Smooth muscle cell (in vitro differentiated cells): ENCODE results near the gene DAGLA. TPM values are rescaled to one million over a fixed set of nuclear protein-coding genes. Genes with fewer than 3 reads are reported as not detected.

ENCODE experiments used
- DNase-seq: peaks from one replicate; lab custom pipeline; 2025; ENCODE audit not compliant: unreplicated experiment; lab: John Stamatoyannopoulos, UW
- H2AFZ ChIP-seq: fragments of 200-600 bp; sonication (generic); 2 replicates; pipeline ENCODE4 v1.6.0; 2016; ENCODE audit warnings: antibody characterized with exemption, low read depth, mild to moderate bottlenecking
- H3F3A ChIP-seq: fragments of 200-600 bp; sonication (generic); 2 replicates; pipeline ENCODE4 v1.6.0; 2017; ENCODE audit warnings: antibody characterized with exemption, low read depth
- H3K27ac ChIP-seq: fragments of 200-600 bp; sonication (generic); 2 replicates; pipeline ENCODE4 v1.5.1; 2016; ENCODE audit warnings: low read depth, mild to moderate bottlenecking
- H3K27me3 ChIP-seq: fragments of 200-600 bp; sonication (generic); 2 replicates; pipeline ENCODE4 v1.6.1; 2016; ENCODE audit warnings: low read depth, mild to moderate bottlenecking
- H3K36me3 ChIP-seq: fragments of 200-600 bp; sonication (generic); 2 replicates; pipeline ENCODE4 v1.5.1; 2016; ENCODE audit warnings: low read depth
- H3K4me1 ChIP-seq: fragments of 200-600 bp; sonication (generic); 2 replicates; pipeline ENCODE4 v1.5.1; 2016; ENCODE audit warnings: low read depth
- H3K4me2 ChIP-seq: fragments of 200-600 bp; sonication (generic); 2 replicates; pipeline ENCODE4 v1.6.0; 2016; ENCODE audit warnings: mild to moderate bottlenecking
- H3K4me3 ChIP-seq: fragments of 200-600 bp; sonication (generic); 2 replicates; pipeline ENCODE4 v1.5.1; 2016; ENCODE audit warnings: mild to moderate bottlenecking
- H3K79me2 ChIP-seq: fragments of 200-600 bp; sonication (generic); 2 replicates; pipeline ENCODE4 v1.6.0; 2016; ENCODE audit warnings: low read depth, mild to moderate bottlenecking
- H3K9ac ChIP-seq: fragments of 200-600 bp; sonication (generic); 2 replicates; pipeline ENCODE4 v1.6.0; 2016; ENCODE audit warnings: low read depth
- H3K9me3 ChIP-seq: fragments of 200-600 bp; sonication (generic); replicated peaks from 2 replicates; pipeline ENCODE4 v1.5.1; 2016; ENCODE audit warnings: low read depth
- H4K20me1 ChIP-seq: fragments of 200-600 bp; sonication (generic); 2 replicates; pipeline ENCODE4 v1.6.0; 2016; ENCODE audit warnings: low read depth
- WGBS: methylation state at CpG from one replicate; pipeline ENCODE4 v1.1.7; 2016; ENCODE audit warnings: low lambda C conversion rate; 5-methylcytosine and 5-hydroxymethylcytosine counted together
- microRNA counts: library from miRNA; unstranded; fragments of <30 nt; microRNA quantifications from one replicate; lab custom pipeline; 2016
- polyA plus RNA-seq: library from polyadenylated mRNA; unstranded; fragments of >200 nt; fragmentation: Nextera tagmentation; extraction: Ambion mirVana; gene quantifications from 2 replicates; pipeline ENCODE4 v1.2.1, GENCODE V29; 2016
- total RNA-seq: library from RNA; depleted of rRNA; stranded (reverse); fragments of >200 nt; gene quantifications from 2 replicates; pipeline ENCODE4 v1.2.3, GENCODE V29; 2014
- TF ChIP-seq, protein P1 (sequence below): fragments of 200-600 bp; sonication (generic); IDR thresholded peaks from 2 replicates; pipeline ENCODE4 v1.5.1; 2017; ENCODE audit warnings: borderline replicate concordance, mild to moderate bottlenecking, antibody characterized with exemption; ENCODE audit not compliant: insufficient read depth, poor library complexity, severe bottlenecking

Gene DAGLA
- total and polyA plus RNA-seq, 2 experiments from 2014 or later = 1.3 to 3.9 TPM

DNA sequence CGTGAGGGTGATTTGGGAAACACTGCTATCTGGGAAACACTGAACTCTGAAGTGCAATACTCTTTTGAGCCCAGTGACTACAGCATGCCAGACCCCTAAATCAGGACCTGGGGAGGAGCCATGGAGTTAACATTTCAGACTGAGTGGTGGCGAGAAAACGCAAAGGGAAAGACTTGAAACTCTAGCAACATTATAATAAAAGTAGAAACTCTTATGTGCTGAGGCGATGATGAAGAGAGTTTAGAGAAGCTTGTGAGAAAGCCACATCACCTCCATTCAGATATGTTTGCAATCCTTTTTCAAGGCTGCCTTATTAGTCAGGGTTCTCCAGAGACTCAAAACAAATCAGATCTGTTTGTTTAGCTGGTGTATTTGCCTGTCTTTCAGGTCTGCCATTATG, 114.4 kb downstream of the DAGLA start:
- 98% methylated on average over 4 of the region's 4 CpGs for WGBS
- Histone ChIP-seq H3F3A (peaks cover 14% of the 10 kb centered on the region), H3K9ac (no peak overlapping the region), H3K4me2 (no peak overlapping the region), H3K9me3 (no peaks in the 10 kb centered on the region), H2AFZ (no peak overlapping the region), H3K27me3 (no peaks in the 10 kb centered on the region), H4K20me1 (no peaks in the 10 kb centered on the region), H3K79me2 (peaks cover 39% of the 10 kb centered on the region), H3K36me3 (no peaks in the 10 kb centered on the region), H3K4me1 (peaks cover 16% of the 10 kb centered on the region), H3K27ac (no peak overlapping the region), H3K4me3 (no peak overlapping the region)
- TF ChIP-seq, protein P1, sequence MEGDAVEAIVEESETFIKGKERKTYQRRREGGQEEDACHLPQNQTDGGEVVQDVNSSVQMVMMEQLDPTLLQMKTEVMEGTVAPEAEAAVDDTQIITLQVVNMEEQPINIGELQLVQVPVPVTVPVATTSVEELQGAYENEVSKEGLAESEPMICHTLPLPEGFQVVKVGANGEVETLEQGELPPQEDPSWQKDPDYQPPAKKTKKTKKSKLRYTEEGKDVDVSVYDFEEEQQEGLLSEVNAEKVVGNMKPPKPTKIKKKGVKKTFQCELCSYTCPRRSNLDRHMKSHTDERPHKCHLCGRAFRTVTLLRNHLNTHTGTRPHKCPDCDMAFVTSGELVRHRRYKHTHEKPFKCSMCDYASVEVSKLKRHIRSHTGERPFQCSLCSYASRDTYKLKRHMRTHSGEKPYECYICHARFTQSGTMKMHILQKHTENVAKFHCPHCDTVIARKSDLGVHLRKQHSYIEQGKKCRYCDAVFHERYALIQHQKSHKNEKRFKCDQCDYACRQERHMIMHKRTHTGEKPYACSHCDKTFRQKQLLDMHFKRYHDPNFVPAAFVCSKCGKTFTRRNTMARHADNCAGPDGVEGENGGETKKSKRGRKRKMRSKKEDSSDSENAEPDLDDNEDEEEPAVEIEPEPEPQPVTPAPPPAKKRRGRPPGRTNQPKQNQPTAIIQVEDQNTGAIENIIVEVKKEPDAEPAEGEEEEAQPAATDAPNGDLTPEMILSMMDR = no peak
- DNase-seq = no peak

DNA sequence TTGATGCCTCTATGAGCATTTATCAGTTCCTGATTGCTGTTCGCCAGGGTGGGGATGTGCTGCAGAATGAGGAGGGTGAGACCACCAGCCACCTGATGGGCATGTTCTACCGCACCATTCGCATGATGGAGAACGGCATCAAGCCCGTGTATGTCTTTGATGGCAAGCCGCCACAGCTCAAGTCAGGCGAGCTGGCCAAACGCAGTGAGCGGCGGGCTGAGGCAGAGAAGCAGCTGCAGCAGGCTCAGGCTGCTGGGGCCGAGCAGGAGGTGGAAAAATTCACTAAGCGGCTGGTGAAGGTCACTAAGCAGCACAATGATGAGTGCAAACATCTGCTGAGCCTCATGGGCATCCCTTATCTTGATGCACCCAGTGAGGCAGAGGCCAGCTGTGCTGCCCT, 115.3 kb downstream of the DAGLA start:
- H3K9ac ChIP-seq = no peak overlapping the region
- H3F3A ChIP-seq = peaks cover 19% of the 10 kb centered on the region
- no peaks in the 10 kb centered on the region for H4K20me1 ChIP-seq
- no peaks in the 10 kb centered on the region for H3K36me3 ChIP-seq
- TF ChIP-seq, protein P1 = no peak
- H3K79me2 ChIP-seq = peaks cover 38% of the 10 kb centered on the region
- no peak overlapping the region for H3K4me3 ChIP-seq
- no peaks in the 10 kb centered on the region for H3K27me3 ChIP-seq
- no peak overlapping the region for H2AFZ ChIP-seq
- no peaks in the 10 kb centered on the region for H3K9me3 ChIP-seq
- no peak overlapping the region for H3K27ac ChIP-seq
- DNase-seq = no peak
- H3K4me1 ChIP-seq = peaks cover 16% of the 10 kb centered on the region
- H3K4me2 ChIP-seq = no peak overlapping the region
- 96% methylated on average over 12 of the region's 12 CpGs for WGBS

DNA sequence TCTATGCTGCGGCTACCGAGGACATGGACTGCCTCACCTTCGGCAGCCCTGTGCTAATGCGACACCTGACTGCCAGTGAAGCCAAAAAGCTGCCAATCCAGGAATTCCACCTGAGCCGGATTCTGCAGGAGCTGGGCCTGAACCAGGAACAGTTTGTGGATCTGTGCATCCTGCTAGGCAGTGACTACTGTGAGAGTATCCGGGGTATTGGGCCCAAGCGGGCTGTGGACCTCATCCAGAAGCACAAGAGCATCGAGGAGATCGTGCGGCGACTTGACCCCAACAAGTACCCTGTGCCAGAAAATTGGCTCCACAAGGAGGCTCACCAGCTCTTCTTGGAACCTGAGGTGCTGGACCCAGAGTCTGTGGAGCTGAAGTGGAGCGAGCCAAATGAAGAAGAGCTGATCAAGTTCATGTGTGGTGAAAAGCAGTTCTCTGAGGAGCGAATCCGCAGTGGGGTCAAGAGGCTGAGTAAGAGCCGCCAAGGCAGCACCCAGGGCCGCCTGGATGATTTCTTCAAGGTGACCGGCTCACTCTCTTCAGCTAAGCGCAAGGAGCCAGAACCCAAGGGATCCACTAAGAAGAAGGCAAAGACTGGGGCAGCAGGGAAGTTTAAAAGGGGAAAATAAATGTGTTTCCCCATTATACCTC, 115.8 kb downstream of the DAGLA start:
- Histone ChIP-seq H3K9ac (no peak overlapping the region), H3K4me2 (no peak overlapping the region), H3F3A (peaks cover 24% of the 10 kb centered on the region), H3K4me1 (peaks cover 16% of the 10 kb centered on the region), H3K27ac (no peak overlapping the region), H3K36me3 (no peaks in the 10 kb centered on the region), H3K27me3 (no peaks in the 10 kb centered on the region), H2AFZ (no peak overlapping the region), H3K4me3 (no peak overlapping the region), H4K20me1 (no peaks in the 10 kb centered on the region), H3K79me2 (peaks cover 32% of the 10 kb centered on the region), H3K9me3 (no peaks in the 10 kb centered on the region)
- 99% methylated on average over 18 of the region's 18 CpGs for WGBS
- TF ChIP-seq, protein P1 = no peak
- DNase-seq = no peak

MicroRNAs within 50 kb of the gene (microRNA counts, 767-probe panel; counts per million panel counts)
- microRNA hsa-miR-611 (lab: Ali Mortazavi, UCI) = 183 counts per million

Other genes with a start within 250 kb of the DAGLA start
- 0.99 and 2.2 TPM in 2 replicates for gene LRRC10B, start 171.6 kb upstream of the DAGLA start, total RNA-seq
- gene LRRC10B, start 171.6 kb upstream of the DAGLA start, polyA plus RNA-seq = 0.11 and 1.9 TPM in 2 replicates
- gene SYT7, start 99.3 kb upstream of the DAGLA start, total RNA-seq = 3.7 and 4.0 TPM in 2 replicates
- gene SYT7, start 99.3 kb upstream of the DAGLA start, polyA plus RNA-seq = 0.79 and 4.8 TPM in 2 replicates
- 11.1 and 12.2 TPM in 2 replicates for gene MYRF, start 72.2 kb downstream of the DAGLA start, total RNA-seq
- 13.7 and 19.0 TPM in 2 replicates for gene MYRF, start 72.2 kb downstream of the DAGLA start, polyA plus RNA-seq
- gene TMEM258, start 112.2 kb downstream of the DAGLA start, total RNA-seq = 97.2 and 118 TPM in 2 replicates
- 300 and 317 TPM in 2 replicates for gene TMEM258, start 112.2 kb downstream of the DAGLA start, polyA plus RNA-seq
- gene FEN1, start 112.5 kb downstream of the DAGLA start, total RNA-seq = 12.1 and 15.6 TPM in 2 replicates
- 21.1 and 23.3 TPM in 2 replicates for gene FEN1, start 112.5 kb downstream of the DAGLA start, polyA plus RNA-seq
- gene FADS1, start 136.6 kb downstream of the DAGLA start, total RNA-seq = 122 and 144 TPM in 2 replicates
- 176 and 266 TPM in 2 replicates for gene FADS1, start 136.6 kb downstream of the DAGLA start, polyA plus RNA-seq
- gene FADS2, start 147.9 kb downstream of the DAGLA start, total RNA-seq = 279 and 332 TPM in 2 replicates
- gene FADS2, start 147.9 kb downstream of the DAGLA start, polyA plus RNA-seq = 285 and 495 TPM in 2 replicates
- gene FADS3, start 211.2 kb downstream of the DAGLA start, total RNA-seq = 6.7 and 8.9 TPM in 2 replicates
- gene FADS3, start 211.2 kb downstream of the DAGLA start, polyA plus RNA-seq = 13.8 and 28.9 TPM in 2 replicates
- 4.8 and 4.9 TPM in 2 replicates for gene RAB3IL1, start 237.2 kb downstream of the DAGLA start, total RNA-seq
- 9.8 and 11.6 TPM in 2 replicates for gene RAB3IL1, start 237.2 kb downstream of the DAGLA start, polyA plus RNA-seq